ENCODE data around the gene PITPNC1. TPM values are rescaled to one million over a fixed set of nuclear protein-coding genes. Genes with fewer than 3 reads are reported as not detected.

PITPNC1 gene
- total and polyA plus RNA-seq, 12 donors: 6.6 to 28.0 (median 11.5) TPM

GRCh38 chr17:67615011-67615561, 238.0 kb downstream of the PITPNC1 start:
- 59 to 63% methylated on average over 13 of the region's 13 CpGs for WGBS, 2 donors
- peak in 6 of 8 donors; percentile 52 to 71 (median 60) for ATAC-seq
- no peaks in the 10 kb centered on the region for H3K27me3 ChIP-seq
- no peak for TF ChIP-seq CTCF (IDR thresholded peaks at IDR 0.05)
- H3K4me3 ChIP-seq: no peak overlapping the region
- intact Hi-C loops (cut with DNase I): no loop called here
- H3K27ac ChIP-seq: peak overlapping the region in 5 of 10 donors; percentile 20 to 57 (median 36)
- H3K9me3 ChIP-seq: no peaks in the 10 kb centered on the region
- peaks cover 0 to 19% (median 6%) of the 10 kb centered on the region in 9 donors for H3K4me1 ChIP-seq
- no peaks in the 10 kb centered on the region for H3K36me3 ChIP-seq
- peak in 1 of 2 donors; percentile 28 for DNase-seq

- H3K27ac ChIP-seq: peak overlapping the region in 3 of 10 donors; percentile 20 to 57 (median 36)
- H3K27me3 ChIP-seq: no peaks in the 10 kb centered on the region
- H3K36me3 ChIP-seq: no peaks in the 10 kb centered on the region
- no peaks in the 10 kb centered on the region for H3K9me3 ChIP-seq
- ATAC-seq (no peak), DNase-seq (no peak)
- TF ChIP-seq CTCF (IDR thresholded peaks at IDR 0.05): no peak
- intact Hi-C loops (cut with DNase I): no loop called here
- H3K4me1 ChIP-seq: peaks cover 0 to 19% (median 6%) of the 10 kb centered on the region in 9 donors
- 86 to 94% methylated on average over 7 of the region's 7 CpGs for WGBS, 2 donors
- no peak overlapping the region for H3K4me3 ChIP-seq
Measured at GRCh38 chr17:67615736-67616135, 238.7 kb downstream of the PITPNC1 start.

GRCh38 chr17:67617304-67617899, 240.3 kb downstream of the PITPNC1 start:
- no peak overlapping the region for H3K4me3 ChIP-seq
- DNase-seq (no peak), ATAC-seq (no peak)
- H3K36me3 ChIP-seq: no peaks in the 10 kb centered on the region
- no peak for TF ChIP-seq CTCF (IDR thresholded peaks at IDR 0.05)
- WGBS, 2 donors: 60 to 80% methylated on average over 4 of the region's 4 CpGs
- intact Hi-C loops (cut with DNase I): no loop called here
- peaks cover 0 to 19% (median 6%) of the 10 kb centered on the region in 9 donors for H3K4me1 ChIP-seq
- H3K27me3 ChIP-seq: no peaks in the 10 kb centered on the region
- H3K9me3 ChIP-seq: no peaks in the 10 kb centered on the region
- no peak overlapping the region for H3K27ac ChIP-seq

- ATAC-seq (no peak), DNase-seq (no peak)
- Histone ChIP-seq H3K36me3 (no peaks in the 10 kb centered on the region), H3K27me3 (no peaks in the 10 kb centered on the region), H3K4me1 (peaks cover 0 to 17% (median 6%) of the 10 kb centered on the region in 9 donors), H3K9me3 (no peaks in the 10 kb centered on the region), H3K4me3 (no peak overlapping the region), H3K27ac (no peak overlapping the region)
- no peak for TF ChIP-seq CTCF (IDR thresholded peaks at IDR 0.05)
- intact Hi-C loops (cut with DNase I): no loop called here
- WGBS, 2 donors: 95 to 96% methylated on average over 9 of the region's 9 CpGs
Measured at GRCh38 chr17:67619555-67619954, 242.5 kb downstream of the PITPNC1 start.
